ENCODE data around the gene KPNA5. TPM values are rescaled to one million over a fixed set of nuclear protein-coding genes. Genes with fewer than 3 reads are reported as not detected.

The KPNA5 gene
- 1.00 to 2.4 TPM (median 1.4 TPM) in 5 replicates for total RNA-seq (2022; extraction: Qiagen RNA extraction)

DNA sequence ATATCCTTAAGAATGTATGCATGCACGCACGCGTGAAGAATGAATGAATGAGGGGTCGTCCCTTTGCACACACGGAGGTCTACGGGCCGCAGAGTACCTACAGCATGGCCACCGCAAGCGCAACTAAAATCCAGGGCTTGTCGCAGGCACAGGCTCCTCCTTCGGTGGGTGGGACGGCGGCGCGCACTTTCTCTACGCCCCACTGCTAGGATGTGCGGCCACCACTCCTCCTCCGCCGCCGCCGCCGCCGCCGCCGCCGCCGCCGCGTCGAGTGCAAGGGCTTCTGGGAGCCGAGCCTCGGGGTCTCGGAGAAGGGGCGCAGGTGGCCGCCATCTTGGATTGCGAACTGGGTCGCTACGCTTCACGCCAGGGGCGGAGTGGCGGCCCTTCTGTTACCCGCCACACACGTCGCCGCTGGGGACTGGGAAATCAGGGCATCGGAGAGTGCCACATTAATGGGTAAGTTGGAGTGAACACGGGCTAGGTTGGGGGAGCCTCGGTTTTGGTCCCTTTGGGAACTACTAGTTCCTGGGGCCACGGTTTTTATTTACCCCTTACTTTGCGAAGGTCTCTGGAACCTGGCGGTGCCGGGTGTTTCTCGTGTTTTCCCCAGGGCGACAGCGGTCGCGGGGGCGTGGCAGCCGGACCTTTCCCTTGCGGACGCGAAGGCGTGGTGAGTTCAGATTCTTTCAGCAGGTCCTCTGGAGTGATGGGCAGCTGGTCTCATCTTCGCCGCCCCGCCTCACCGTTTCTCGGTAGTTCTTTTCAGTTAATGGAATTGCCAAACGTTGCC lies at the start of gene KPNA5:
TSS of gene KPNA5 (plus strand) at position 332 of the 793 bp plus-strand sequence. CDS start at position 456, 124 bp downstream.

DNA sequence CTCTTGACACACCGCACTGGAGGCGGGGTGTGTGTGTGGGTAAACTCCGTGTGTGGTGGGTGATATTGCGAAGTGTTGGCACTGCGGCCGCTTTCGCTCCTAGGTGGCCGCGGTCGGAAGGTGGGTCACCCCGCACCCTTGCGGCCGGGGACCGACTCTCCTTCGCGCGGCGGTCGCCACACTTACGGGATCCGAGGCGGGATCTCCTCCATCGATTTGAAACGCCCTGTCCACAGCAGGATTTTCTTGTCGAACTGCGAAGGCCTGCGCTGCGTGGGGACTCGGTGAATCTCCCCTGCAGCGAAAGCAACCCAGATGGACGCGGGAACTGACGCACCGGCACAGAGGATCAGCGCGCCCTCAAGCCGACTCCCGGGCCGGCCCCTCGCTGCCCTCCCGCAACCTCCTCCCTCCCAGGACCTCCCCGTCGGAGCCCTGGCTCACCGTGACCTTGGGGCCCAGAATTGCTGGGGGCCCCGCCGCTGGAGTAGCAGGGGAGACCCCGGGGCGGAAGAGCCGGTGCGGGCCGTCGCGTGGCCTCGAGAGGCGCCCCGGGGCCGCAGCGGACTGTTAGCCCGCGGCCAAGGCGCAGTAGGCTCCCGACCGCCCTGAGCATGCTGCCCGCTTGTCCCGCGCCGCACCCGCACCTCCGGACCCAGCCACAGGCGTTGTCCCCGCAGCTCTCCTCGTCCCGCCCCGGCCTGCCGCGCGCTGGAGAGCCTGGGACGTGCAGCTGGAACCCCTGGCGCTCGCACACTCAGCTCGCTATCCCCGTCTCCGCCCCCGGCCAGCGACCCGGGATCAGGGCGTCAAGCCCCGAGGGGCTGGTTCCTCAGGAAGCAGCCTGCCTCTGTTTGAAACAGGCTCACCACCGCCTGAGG lies 84.2 kb downstream of the KPNA5 start, which contains the start of gene FAM162B:
TSS of gene FAM162B (minus strand) at position 759 of the 881 bp plus-strand sequence. CDS start at position 616, 143 bp downstream.

Other genes with a start within 250 kb of the KPNA5 start
- gene CALHM6, start 219.8 kb upstream of the KPNA5 start, total RNA-seq (2022; extraction: Qiagen RNA extraction), result not detected in 5 replicates
- 0.03 to 0.09 TPM (median 0.06 TPM) in 5 replicates for gene CALHM5, start 169.6 kb upstream of the KPNA5 start, total RNA-seq (2022; extraction: Qiagen RNA extraction)
- gene TRAPPC3L, start 135.5 kb upstream of the KPNA5 start, total RNA-seq (2022; extraction: Qiagen RNA extraction), result not detected in 5 replicates
- not detected in 5 replicates for gene CALHM4, start 127.5 kb upstream of the KPNA5 start, total RNA-seq (2022; extraction: Qiagen RNA extraction)
- gene RWDD1, start 109.7 kb upstream of the KPNA5 start, total RNA-seq (2022; extraction: Qiagen RNA extraction), result 23.9 to 43.1 TPM (median 35.7 TPM) in 5 replicates
- 0.09 to 0.20 TPM (median 0.18 TPM) in 5 replicates for gene RSPH4A, start 64.7 kb upstream of the KPNA5 start, total RNA-seq (2022; extraction: Qiagen RNA extraction)
- 6.4 to 8.3 TPM (median 7.2 TPM) in 5 replicates for gene ZUP1, start 12.4 kb upstream of the KPNA5 start, total RNA-seq (2022; extraction: Qiagen RNA extraction)
- not detected in 5 replicates for gene FAM162B, start 84.5 kb downstream of the KPNA5 start, total RNA-seq (2022; extraction: Qiagen RNA extraction)
- gene GPRC6A, start 147.9 kb downstream of the KPNA5 start, total RNA-seq (2022; extraction: Qiagen RNA extraction), result not detected in 5 replicates
- not detected in 5 replicates for gene RFX6, start 196.0 kb downstream of the KPNA5 start, total RNA-seq (2022; extraction: Qiagen RNA extraction)

Data from A549 treated with Hydrocortisone at 1 μM for 4 hours (cell line).